Neural progenitor cell (in vitro differentiated cells): ENCODE measurements around the gene ATF5.

Experiments used
- CTCF ChIP-seq: fragments of 200-600 bp; sonication (generic); IDR thresholded peaks from 2 replicates; pipeline ENCODE4 v1.5.1; 2017; ENCODE audit warnings: antibody characterized with exemption, mild to moderate bottlenecking
- EZH2 ChIP-seq: fragments of 200-600 bp; sonication (generic); IDR thresholded peaks from 2 replicates; pipeline ENCODE4 v1.6.1; 2017; ENCODE audit warnings: antibody characterized with exemption, mild to moderate bottlenecking, moderate library complexity
- EZH2phosphoT487 ChIP-seq: fragments of 200-600 bp; sonication (generic); IDR thresholded peaks from 2 replicates; pipeline ENCODE4 v1.6.1; 2017; ENCODE audit warnings: antibody characterized with exemption

- no peak for TF ChIP-seq CTCF
- no peak for TF ChIP-seq EZH2phosphoT487
- no peak for TF ChIP-seq EZH2
These were observed 20.3 kb upstream of the ATF5 start for GRCh38 chr19:49908480-49909420.
